Esophagus muscularis mucosa (tissue), 3 donors: ENCODE results near the gene CLN3.

Experiments used
- CTCF ChIP-seq, 3 experiments: fragments of 200-600 bp in 2 of 3; fragments of 450-650 bp in 1 of 3; sonication (generic) in 2 of 3; IDR thresholded peaks; one replicate each; pipeline ENCODE4 v1.5.1; 2017 to 2019; ENCODE audit warnings: antibody characterized with exemption in 3 of 3, mild to moderate bottlenecking in 2 of 3, moderate library complexity in 1 of 3
- POLR2AphosphoS5 ChIP-seq, 2 donors: sonication (generic); formaldehyde crosslinking; IDR thresholded peaks; one replicate each; pipeline ENCODE4 v1.6.1; 2017; ENCODE audit warnings: antibody characterized with exemption in 2 of 2

GRCh38 chr16:28540346-28540745 lies 48.5 kb upstream of the CLN3 start:
- TF ChIP-seq CTCF (IDR thresholded peaks at IDR 0.05) (no peak), POLR2AphosphoS5 (IDR thresholded peaks at IDR 0.05) (no peak)
